Neural cell (in vitro differentiated cells): ENCODE measurements around the gene ADAMTSL4. TPM values are rescaled to one million over a fixed set of nuclear protein-coding genes. Genes with fewer than 3 reads are reported as not detected.

Source experiments
- H2AFZ ChIP-seq: fragments of 200-600, 300-800 bp; sonication (generic), shearing (Covaris generic); 2 replicates; pipeline ENCODE4 v1.6.0; 2014; ENCODE audit warnings: low read depth, mild to moderate bottlenecking, antibody characterized with exemption, low read length, moderate library complexity
- H3F3A ChIP-seq: fragments of 200-600 bp; shearing (Covaris generic); 2 replicates; pipeline ENCODE4 v1.6.1; 2016; ENCODE audit warnings: mild to moderate bottlenecking, moderate library complexity, mixed read lengths, antibody characterized with exemption, low read length; ENCODE audit not compliant: insufficient read depth, poor library complexity, severe bottlenecking
- H3K27ac ChIP-seq: fragments of 200-600, 300-800 bp; sonication (generic), shearing (Covaris generic); 2 replicates; pipeline ENCODE4 v1.5.1; 2014; ENCODE audit warnings: mild to moderate bottlenecking, low read length, moderate library complexity
- H3K27me3 ChIP-seq: fragments of 300-800, 200-600 bp; sonication (generic), shearing (Covaris generic); 2 replicates; pipeline ENCODE4 v1.6.0; 2014; ENCODE audit warnings: mild to moderate bottlenecking, low read depth, low read length, moderate library complexity; ENCODE audit not compliant: insufficient read depth
- H3K36me3 ChIP-seq: fragments of 300-800, 200-600 bp; sonication (generic), shearing (Covaris generic); 2 replicates; pipeline ENCODE4 v1.5.1; 2014; ENCODE audit warnings: mild to moderate bottlenecking, antibody characterized with exemption, low read length, moderate library complexity; ENCODE audit not compliant: insufficient read depth
- H3K4me2 ChIP-seq: fragments of 300-800, 200-600 bp; sonication (generic), shearing (Covaris generic); 2 replicates; pipeline ENCODE4 v1.6.0; 2014; ENCODE audit warnings: mild to moderate bottlenecking, low read length
- H3K4me3 ChIP-seq: fragments of 300-800, 200-600 bp; sonication (generic), shearing (Covaris generic); 2 replicates; pipeline ENCODE4 v1.5.1; 2014; ENCODE audit warnings: mild to moderate bottlenecking, low read length, moderate library complexity
- H3K79me2 ChIP-seq: fragments of 200-600 bp; shearing (Covaris generic); replicated peaks from 2 replicates; pipeline ENCODE4 v1.6.0; 2014; ENCODE audit warnings: mild to moderate bottlenecking, low read length, moderate library complexity; ENCODE audit not compliant: insufficient read depth
- H3K9ac ChIP-seq: fragments of 300-800, 200-600 bp; sonication (generic), shearing (Covaris generic); 2 replicates; pipeline ENCODE4 v1.6.1; 2016; ENCODE audit warnings: mild to moderate bottlenecking, low read length, mixed read lengths
- H3K9me2 ChIP-seq: fragments of 200-600 bp; shearing (Covaris generic); 2 replicates; pipeline ENCODE4 v1.6.1; 2016; ENCODE audit warnings: mild to moderate bottlenecking, low read length, mixed read lengths; ENCODE audit not compliant: insufficient read depth
- H3K9me3 ChIP-seq: fragments of 200-600, 300-800 bp; sonication (generic), shearing (Covaris generic); 2 replicates; pipeline ENCODE4 v1.6.1; 2016; ENCODE audit warnings: mild to moderate bottlenecking, mixed run types, low read length, moderate library complexity, mixed read lengths
- H4K20me1 ChIP-seq: fragments of 200-600 bp; shearing (Covaris generic); 2 replicates; pipeline ENCODE4 v1.6.1; 2016; ENCODE audit warnings: mild to moderate bottlenecking, mixed run types; ENCODE audit not compliant: insufficient read depth
- CTCF ChIP-seq: fragments of 450-650 bp; IDR thresholded peaks from 2 replicates; pipeline ENCODE4 v1.5.1; 2014; ENCODE audit warnings: antibody characterized with exemption, mild to moderate bottlenecking, moderate library complexity; ENCODE audit not compliant: poor library complexity, severe bottlenecking
- EP300 ChIP-seq: fragments of 450-650 bp; conservative IDR thresholded peaks from 2 replicates; pipeline ENCODE4 v1.6.1; 2014; ENCODE audit warnings: antibody characterized with exemption, mild to moderate bottlenecking, moderate library complexity; ENCODE audit not compliant: poor library complexity, severe bottlenecking
- EZH2 ChIP-seq: fragments of 200-600, 300-800 bp; shearing (Covaris generic), sonication (generic); IDR thresholded peaks from 2 replicates; pipeline ENCODE4 v1.6.1; 2014; ENCODE audit warnings: antibody characterized with exemption, low read length, borderline replicate concordance, mild to moderate bottlenecking; ENCODE audit not compliant: insufficient read depth, poor library complexity, severe bottlenecking
- MXI1 ChIP-seq: fragments of 450-650 bp; conservative IDR thresholded peaks from 2 replicates; pipeline ENCODE4 v1.6.1; 2014; ENCODE audit warnings: antibody characterized with exemption, mild to moderate bottlenecking; ENCODE audit not compliant: poor library complexity, severe bottlenecking
- POLR2AphosphoS5 ChIP-seq: IDR thresholded peaks from 2 replicates; pipeline ENCODE4 v1.6.1; 2012
- RAD21 ChIP-seq: fragments of 450-650 bp; conservative IDR thresholded peaks from 2 replicates; pipeline ENCODE4 v1.6.1; 2014; ENCODE audit warnings: antibody characterized with exemption, mild to moderate bottlenecking, moderate library complexity
- REST ChIP-seq: IDR thresholded peaks from 2 replicates; pipeline ENCODE4 v1.6.1; 2012; ENCODE audit warnings: borderline replicate concordance
- SMC3 ChIP-seq: fragments of 450-650 bp; conservative IDR thresholded peaks from 2 replicates; pipeline ENCODE4 v1.6.1; 2014; ENCODE audit warnings: antibody characterized with exemption, mild to moderate bottlenecking, moderate library complexity; ENCODE audit not compliant: poor library complexity
- TAF1 ChIP-seq: IDR thresholded peaks from 2 replicates; pipeline ENCODE4 v1.6.1; 2012; ENCODE audit warnings: low read depth
- polyA plus RNA-seq: library from polyadenylated mRNA; depleted of rRNA; stranded (reverse); fragments of >200 nt; gene quantifications from 2 replicates; pipeline ENCODE4 v1.2.3, GENCODE V29; 2014

Gene ADAMTSL4
- polyA plus RNA-seq, 1 donor from 2014 or later: not detected

GRCh38 chr1:150534002-150534401, 15.2 kb upstream of the ADAMTSL4 start:
- H3K9me3 ChIP-seq: no peaks in the 10 kb centered on the region
- H2AFZ ChIP-seq: no peak overlapping the region
- no peak overlapping the region for H3K9ac ChIP-seq
- no peaks in the 10 kb centered on the region for H3K9me2 ChIP-seq
- no peaks in the 10 kb centered on the region for H3F3A ChIP-seq
- H3K27me3 ChIP-seq: no peaks in the 10 kb centered on the region
- TF ChIP-seq CTCF (no peak), SMC3 (no peak), RAD21 (no peak), POLR2AphosphoS5 (no peak), MXI1 (no peak), EP300 (no peak), TAF1 (no peak), REST (no peak), EZH2 (no peak)
- no peak overlapping the region for H3K27ac ChIP-seq
- H3K36me3 ChIP-seq: no peaks in the 10 kb centered on the region
- H3K4me3 ChIP-seq: no peak overlapping the region
- no peaks in the 10 kb centered on the region for H3K79me2 ChIP-seq
- no peaks in the 10 kb centered on the region for H4K20me1 ChIP-seq
- H3K4me2 ChIP-seq: no peak overlapping the region

- no peak overlapping the region for H3K4me3 ChIP-seq
- no peak overlapping the region for H3K27ac ChIP-seq
- no peak overlapping the region for H3K9ac ChIP-seq
- H3K27me3 ChIP-seq: no peaks in the 10 kb centered on the region
- no peaks in the 10 kb centered on the region for H3K9me3 ChIP-seq
- H3K9me2 ChIP-seq: no peaks in the 10 kb centered on the region
- H3K36me3 ChIP-seq: no peaks in the 10 kb centered on the region
- no peak overlapping the region for H3K4me2 ChIP-seq
- H4K20me1 ChIP-seq: no peaks in the 10 kb centered on the region
- TF ChIP-seq CTCF (no peak), POLR2AphosphoS5 (no peak), EP300 (no peak), SMC3 (no peak), TAF1 (no peak), REST (no peak), MXI1 (no peak), EZH2 (no peak), RAD21 (no peak)
- no peak overlapping the region for H2AFZ ChIP-seq
- H3K79me2 ChIP-seq: no peaks in the 10 kb centered on the region
- H3F3A ChIP-seq: no peaks in the 10 kb centered on the region
These were observed 13.5 kb upstream of the ADAMTSL4 start for GRCh38 chr1:150535511-150536287.
